ENCODE results near the gene TSPAN1.

GRCh38 chr1:46180082-46180616, 5.3 kb downstream of the TSPAN1 start:
- TF ChIP-seq CTCF (conservative IDR thresholded peaks at IDR 0.05; ENCODE audit: low read length) (no peak; the same call in 1 of the 2 replicates), EZH2phosphoT487 (IDR thresholded peaks at IDR 0.05; ENCODE audit: borderline replicate concordance) (no peak)
